Stimulated activated CD4-positive, alpha-beta T cell treated with anti-CD3 and anti-CD28 coated beads, Interleukin-2, amount 100 ng/mL, for 24 hours (primary cell): ENCODE measurements around the gene RAB36.

Experiments
- DNase-seq, 2 donors: peaks; one replicate each; pipeline ENCODE4 v3.0.0-alpha.2; 2020

The RAB36 gene

DNA sequence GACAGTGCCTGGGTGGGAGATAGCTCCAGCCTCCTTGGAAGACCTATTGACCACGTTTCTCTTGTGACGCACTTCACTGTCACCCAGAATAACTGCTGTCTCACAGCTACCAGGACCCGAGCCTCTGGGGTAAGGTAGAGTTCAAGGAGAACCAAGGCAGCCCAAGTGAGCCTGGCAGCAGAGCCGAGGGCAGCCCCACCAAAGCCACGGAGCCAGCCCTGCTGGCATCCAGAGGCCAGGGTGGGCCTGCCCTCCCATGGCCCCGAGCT, 36.3 kb upstream of the RAB36 start:
- no peak for DNase-seq

DNA sequence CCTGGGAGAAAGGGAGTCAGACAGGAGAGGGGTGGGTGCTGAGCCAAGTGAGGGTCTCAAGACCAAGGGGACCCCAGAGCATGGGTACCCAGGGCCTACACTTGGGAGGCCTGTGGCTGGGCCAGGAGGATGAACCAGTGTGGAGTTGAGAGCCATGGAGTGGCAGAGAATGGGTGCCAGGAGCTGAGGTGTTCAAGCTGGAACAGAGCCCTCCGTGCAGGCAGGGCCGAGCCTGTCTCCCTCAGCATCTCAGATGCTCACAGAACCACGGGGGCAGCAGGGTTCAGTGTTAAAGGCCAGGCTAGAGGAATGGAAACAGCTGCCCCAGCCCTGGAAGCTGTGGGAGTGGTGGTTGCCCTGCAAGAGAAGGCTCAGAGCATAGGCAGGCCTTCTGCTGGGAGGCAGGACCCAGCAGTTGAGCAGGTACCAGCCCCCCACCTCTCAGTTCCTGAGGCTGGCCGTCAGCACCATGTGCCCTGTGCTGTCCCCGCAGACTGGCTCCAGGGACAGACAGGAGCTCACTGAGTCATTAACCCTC, 35.8 kb upstream of the RAB36 start:
- DNase-seq = no peak

DNA sequence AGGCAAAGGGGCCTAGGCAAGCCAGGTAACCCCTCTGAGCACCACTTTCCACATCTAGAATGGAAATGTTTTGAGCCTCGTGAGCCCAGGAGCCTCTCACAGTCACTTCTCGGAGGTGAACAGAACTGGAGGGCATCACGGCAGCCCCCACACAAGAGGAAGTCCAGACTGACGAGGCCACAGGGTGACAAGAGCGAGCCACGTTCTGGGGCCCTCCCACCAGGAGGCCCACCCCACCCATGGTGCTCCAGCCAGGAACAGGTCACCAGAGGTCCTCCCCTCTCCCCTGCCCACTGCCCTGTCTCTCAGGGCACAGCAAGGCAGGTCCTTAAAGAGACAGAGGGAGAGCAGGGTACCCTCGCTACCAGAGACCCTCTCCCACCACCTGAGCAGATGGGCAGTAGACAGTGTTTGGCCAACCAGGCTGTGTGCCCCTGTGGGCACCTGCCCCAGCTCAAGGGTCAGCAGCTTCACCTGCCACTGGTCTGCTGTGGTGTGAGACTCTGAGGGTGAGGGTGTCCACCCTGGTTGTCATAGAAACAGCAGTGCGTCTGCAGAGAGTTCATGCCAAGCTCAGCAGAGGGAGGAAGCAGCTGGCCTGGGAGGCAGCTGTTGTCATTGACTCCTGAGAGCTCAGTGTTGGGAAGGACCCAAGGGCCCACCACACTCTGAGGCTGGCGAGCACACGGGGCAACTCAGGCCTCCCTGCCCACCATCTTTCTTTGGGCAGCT, 34.9 kb upstream of the RAB36 start:
- DNase-seq = no peak

DNA sequence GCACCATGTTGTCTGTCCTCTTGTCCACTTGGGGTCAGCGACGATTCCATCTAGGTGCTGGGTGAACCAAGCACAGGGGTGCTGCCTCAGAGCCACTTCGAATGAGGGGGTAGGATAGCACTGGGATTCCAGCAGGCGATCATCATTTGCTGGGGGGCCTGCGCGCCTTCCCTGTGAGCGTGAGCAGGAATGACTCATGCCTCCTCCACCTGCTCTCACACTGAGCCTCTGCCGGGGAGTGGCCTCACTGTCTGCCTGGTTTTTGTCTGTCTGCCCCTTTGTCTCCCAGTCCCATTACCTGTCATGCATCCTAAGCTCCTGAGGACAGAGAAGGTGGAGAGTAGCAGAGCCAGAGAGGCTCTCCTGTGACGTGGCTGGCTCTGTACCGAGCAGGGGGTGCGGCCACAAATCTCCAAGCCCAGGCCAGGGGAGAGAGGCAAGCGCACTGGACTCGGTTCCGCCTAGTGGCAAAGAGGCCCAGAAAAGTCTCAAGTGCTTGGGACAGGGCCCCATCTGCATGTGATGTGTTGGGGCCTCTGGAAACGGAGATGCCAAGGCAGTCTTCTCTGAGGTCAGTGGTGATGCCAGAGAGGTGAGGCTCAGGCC, 34.3 kb upstream of the RAB36 start:
- no peak for DNase-seq

DNA sequence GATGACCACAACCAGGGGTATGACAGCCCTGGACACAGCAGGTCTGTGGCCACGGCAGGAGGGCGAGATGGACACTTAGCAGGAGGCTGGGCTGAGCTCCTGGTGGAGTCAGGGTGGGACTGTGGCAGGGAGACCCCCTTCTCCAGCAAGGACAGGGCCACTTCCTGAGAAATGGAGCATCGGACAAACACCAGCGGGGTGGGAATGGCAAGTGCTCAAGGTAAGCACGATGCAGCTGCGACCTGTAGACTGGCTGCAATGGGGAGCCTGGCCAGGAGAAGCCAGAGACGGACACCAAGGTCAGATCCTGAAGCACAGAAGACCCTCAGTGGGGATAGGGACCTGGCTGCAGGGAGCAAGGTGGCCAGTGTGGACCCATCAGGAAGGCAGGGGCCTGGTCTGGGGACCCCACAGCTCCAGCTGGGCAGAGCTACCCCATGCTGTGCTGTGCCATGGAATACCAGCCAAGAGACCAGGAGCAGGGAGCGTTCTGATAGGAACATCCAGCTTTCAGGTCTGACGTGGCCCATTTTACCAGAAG, 32.7 kb upstream of the RAB36 start:
- DNase-seq = no peak

DNA sequence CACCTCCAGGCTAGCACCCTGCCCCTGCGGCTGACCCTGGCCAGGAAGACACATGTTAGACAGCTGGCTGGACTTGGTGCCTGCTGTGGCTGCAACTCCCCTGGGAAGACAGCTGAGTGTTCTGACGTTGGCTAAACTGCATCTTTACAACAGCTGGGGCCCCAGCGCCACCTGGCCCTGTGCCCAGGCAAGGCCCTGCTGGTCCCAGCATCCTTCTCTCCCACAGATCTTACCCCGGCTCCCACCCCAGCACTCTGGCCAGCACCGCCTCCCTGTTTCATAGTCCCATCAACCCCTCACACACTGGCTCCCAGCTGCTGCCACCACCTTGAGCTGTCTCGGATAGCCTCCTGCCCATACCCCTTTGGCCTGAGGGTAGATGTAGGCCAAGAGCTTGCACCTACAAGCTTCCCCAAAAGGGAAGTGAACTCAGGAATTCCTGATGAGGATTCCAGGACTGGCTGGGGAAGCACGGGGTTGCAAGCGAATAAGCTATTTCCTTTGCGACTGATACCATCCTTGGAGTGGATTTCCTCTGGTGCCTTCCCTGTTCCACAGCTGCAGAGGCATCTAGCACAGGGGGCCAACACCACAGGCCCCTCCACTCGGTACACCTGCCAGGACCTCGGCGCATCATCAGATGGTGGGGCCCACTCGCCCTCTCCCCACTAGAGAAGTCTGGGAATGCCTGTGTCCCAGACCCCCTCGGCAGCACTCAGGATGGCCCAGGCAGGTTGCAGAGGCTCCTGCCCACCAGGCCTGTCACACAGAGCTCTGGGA, 32.0 kb upstream of the RAB36 start:
- DNase-seq = no peak

DNA sequence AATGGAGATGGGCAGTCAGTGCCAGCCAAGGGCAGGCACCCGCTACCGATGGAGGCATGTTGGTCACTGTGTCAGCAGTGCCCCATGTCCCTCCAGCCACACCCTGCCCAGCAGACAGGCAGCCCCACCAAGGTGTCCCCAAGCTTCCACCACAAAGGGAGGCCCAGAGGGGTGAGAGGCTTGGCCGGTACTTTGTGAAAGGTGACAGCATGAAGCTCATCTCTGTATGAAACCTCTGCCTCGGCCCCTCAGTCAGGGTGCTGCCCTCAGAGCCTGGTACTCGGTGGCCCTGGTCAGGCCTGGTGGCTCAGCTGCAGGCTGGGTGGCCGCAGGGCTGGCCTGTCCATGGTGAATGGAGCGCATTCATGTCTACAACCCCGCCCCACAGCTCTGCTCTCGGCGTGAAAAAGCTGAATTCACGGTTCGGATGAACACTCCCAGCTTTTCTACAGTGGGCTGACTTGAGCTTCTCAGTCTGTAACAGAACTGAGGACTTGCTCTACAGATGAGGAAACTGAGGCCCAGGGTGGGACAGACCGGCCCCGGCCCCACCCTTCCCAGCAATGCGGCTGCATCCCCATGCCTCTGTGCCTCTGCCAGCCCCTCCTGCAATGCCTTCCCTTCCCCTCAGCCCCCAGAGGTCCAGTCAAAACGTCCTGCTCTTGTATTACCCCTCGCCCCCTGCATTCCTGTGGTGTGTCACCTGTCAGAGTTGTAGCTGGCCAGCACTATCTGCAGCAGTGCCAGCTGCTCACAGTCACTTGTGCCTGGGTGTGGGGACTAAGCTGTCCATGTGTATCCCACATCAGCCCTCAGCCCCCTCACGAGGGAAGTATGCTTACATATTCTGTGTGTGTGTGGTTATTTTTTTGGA, 31.2 kb upstream of the RAB36 start:
- no peak for DNase-seq

DNA sequence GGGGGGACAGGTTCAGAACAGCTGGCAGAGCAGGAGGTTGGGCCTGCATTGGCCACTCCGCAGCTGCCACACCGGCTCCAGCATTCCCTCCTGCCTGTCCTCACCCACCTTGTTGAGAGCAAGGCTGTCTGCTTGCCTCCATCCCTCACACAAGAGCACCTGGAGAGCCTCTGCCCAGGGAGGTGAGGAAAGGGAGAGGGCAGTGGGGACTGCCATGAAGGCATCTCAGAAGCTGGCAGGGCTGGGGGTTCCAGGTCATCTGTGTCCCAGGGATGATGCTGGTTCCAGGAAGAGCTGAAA, 30.6 kb upstream of the RAB36 start:
- DNase-seq = no peak

DNA sequence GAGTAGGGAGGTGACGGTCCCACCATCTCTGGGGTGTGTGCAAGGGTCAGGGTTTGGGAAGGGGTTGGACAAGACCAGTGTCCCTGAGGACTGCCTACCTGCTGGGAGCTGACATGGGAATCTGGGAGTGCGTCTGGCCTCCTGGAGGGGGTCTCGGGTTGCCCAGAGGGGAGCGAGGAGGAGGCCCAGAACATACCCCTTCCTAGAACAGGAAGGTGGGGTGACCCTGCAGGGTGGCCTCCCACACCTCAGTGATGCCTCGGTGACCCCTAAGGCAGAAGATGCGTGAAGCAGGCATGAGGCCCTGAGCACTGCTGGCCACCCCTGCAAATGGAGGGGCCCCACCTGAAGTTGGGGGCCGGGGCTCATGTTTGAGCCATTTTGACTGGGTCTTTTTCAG, 29.9 kb upstream of the RAB36 start:
- DNase-seq = no peak

DNA sequence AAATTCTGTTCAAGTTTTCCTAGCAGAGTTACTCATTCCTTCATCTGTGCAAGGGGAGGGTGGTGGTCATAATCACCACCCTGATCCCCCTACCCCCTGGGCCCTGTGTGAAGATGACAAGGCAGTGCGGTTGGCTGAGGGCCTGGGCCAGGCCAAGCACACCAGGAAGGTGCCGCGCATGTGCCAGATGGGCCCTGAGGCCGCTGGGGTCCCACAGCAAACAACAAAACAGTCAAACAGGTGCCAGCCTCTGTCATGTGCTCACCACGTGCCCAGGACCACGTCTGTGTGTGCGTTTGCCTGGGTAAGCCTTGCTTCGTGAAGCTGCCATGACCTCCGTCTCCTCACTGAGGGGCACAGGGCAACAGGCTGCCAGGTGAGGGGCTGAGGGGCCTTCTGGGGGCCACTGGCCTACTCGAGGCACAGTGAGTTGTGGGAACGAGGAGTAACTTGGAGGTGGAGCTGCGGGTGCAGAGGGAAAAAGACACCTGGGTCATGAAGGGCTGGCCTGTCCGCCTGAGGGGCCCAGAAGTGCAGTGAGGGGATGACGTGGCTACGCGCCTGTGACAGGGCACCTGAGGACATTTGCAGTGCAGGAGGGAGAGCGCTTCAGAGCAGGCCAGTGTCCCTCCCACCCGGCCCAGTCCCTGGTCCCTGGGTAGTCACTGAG, 29.3 kb upstream of the RAB36 start:
- DNase-seq = no peak

DNA sequence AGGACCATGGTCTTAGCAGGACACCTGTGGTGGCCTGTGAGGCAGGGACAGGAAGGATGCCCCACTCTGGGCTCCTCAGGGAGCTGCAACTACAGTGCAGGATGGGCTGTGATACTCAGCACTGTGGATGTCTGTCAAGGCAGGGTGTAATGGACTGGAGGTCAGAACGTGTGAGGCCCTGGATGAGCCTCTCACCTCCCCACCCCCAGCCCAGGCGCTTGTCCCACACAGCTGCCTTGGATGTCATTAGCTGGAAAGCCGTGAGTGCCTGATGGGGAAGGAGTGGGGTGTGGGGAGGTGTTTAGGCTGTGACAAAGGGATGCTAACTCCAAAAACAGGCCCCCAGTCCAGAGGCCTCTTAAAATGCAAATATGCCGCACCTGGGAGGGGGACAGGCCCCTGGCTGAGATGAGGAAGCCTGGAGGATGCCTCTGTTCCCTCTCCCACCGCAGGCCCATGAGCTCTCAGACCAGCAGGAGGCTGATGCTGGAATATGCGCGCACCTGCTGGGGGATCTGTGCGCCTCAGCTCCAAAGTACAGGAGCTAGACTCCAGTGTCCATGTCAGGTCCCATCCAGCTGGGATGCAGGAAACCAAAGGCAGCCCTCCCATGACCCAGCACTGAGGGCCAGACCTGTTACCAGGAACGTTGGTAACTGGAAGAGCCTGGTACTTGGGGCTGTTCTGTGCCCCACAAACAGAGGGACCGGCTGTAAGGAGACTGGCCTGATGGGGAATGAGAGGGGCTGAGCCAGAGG, 28.6 kb upstream of the RAB36 start:
- DNase-seq = no peak

DNA sequence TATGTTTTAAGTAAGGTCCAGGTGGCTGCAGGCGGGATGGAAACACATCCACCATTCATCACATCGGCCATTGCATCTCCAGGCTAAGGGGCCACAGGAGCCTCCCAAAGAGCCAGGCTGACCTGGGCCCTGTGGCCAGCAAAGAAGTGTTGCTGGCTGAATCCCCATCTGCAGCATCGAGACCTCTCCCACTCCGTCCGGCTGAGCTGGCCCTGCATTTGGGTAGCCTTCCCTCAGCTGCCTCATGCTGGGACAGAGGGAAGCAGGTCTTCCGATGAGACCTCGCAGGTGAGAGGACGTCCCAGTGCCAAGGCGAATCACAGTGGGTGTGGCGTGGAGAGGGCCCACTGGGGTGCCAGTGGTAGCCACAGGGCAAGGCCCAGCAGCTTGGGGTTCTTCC, 28.0 kb upstream of the RAB36 start:
- no peak for DNase-seq

DNA sequence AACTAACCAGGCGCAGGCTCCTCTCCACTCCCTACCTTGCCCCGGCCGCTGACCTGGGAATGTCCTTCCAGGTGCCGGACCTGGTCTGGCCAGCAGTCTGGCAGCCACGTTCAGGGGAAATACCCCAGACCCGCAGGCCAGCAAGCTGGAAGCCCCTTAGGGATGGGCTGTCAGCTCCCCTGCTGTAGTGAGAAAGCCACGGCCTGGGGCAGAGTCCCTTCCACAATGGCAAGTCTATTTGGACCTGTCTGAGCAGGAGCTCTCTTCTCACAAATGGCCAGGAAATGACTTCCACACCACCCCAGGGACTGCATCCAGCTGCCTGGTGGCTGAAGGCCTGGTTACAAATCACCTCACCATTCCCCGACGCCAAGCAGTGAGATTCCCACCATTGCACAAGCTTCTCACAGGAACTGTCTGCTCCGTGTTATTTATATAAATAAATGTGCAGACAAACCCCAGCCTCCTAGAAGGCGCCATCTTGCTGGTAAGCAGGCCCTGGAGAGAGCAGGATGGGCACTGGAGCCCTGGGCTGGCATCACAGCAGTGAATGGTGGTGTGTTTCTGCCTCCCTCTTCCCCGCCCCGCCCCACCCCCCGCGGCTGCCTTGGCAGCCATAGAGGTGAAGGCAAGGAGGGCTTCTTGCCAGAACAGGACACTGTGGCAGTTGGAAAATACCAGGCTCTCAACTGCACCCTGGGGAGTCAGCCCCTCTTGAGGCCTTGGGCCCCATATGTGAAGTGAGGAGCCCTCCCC, 27.2 kb upstream of the RAB36 start:
- DNase-seq = no peak

DNA sequence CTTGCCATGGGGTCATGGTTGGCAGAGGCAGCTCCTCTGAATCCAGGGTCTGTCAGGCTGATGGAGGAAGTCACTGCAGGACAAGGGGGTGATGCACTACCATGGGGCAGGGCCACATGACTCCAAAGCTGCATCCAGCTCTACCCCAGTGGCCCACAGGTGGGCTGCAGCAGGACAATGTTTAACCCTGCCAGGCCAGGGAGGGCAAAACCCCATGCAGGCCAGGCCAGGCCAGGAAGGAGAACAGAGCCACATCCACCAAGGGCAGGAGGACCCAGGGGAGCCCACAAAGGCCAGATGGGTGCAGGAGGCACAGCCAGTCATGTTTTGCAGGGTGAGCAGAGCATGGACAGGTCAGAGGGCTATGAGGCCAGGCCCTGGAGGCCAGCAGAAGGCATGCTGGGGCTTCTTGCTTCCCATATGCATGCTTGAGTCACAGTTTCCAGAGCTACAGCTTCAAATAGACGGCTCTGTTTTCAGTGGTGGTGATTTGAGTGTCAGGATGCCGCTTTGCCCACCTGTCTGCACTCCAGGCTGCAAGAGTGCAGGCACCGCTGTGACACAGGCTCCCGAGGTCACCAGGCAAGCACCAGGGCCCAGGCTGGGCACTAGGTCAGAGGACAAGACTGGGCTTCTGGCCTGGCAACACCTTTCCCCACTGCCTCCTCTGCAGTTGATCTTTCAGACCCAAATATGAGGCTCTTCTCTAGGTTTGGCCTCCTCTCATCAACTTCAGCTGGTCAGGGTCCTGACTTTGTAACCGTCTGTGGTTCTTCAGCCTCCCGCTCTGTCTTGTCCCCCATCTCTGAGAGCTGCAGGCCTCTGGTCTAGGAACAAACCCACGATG, 26.4 kb upstream of the RAB36 start:
- DNase-seq = no peak

DNA sequence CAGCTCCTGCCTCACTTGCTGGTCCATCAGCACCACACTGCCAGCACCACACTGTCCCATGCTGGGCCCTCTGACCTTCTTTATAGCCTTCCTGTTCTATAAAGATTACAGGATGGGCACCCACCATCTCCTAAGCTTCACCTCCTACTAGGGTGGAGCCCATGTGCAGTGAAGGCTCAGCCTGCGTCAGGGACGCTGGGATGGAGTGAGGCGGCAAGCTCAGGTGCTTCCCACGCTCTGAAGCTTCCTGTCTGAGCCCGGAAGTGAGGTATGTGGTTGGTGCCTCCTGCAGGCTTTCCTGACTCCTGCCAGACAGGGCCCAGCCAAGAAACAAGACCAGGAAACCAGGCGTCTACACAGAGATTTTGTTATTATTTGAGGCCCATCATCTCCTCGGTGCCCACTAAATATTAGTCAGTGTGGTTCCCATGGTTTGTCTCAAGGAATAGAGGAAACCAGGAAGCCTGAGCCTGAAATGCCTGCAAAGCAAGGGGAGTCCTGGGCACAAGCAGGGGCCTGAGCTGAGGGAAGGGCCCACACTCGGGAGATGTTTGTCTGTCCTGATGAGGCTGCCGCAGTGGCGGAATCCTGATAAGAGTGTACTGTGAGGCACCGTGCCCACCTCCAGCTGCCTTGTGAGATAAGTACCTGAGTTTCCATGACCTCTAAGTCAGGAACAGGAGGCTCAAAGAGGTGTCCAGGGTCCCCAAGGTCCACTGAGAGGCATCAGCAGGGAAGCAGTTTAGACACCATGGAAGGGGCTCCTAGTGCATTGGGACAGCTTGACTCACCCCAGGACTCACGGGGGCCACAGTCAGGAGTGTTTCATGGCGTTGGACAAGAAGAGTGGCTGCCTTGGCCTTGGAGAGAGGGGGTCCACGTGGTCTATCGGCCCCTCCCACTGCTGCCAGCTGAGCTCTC, 25.5 kb upstream of the RAB36 start:
- peak; percentile 62 to 66 for DNase-seq

DNA sequence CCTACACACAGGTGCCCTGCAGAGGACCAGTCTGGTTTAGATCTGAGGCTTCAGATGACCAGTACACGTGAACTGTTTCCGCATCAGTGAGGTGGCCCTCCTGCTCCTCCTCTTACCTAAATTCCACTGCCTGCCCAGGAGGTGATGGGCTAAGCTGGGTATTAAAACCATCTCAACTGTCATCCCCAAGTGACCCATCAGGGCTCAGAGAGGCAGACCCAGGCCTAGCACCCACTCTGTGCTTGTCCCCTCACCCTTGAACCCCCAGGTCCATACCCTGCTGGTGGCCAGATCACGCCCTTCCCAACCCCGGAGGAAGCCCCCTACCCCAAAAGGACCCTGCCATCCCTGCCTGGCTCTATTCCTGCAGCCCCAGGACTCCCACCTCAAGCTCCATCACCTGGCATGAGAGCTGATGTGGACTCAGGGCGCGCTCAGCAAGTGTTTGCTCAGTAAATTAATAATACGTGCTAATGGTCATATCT, 24.8 kb upstream of the RAB36 start:
- DNase-seq = no peak

DNA sequence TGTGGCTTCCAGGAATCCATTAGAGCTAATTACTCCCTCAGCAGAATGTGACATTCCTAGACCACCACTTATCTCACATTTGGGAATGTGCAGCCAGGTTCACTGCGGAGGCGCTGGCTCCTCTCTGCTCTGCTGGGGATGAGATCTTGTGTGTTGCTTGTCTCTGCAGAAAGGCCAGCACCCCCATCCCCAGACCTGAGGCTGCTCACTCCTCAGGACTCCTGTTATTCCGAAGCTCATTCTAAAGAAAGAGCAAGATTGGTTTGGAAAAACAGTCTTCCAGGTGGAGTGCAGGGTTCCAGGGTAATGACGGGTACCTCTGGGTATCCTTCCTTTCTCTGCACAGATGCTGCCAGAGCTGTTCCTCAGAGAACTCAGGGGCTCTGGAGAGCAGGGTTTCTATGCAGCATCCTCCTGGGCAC, 24.3 kb upstream of the RAB36 start:
- no peak for DNase-seq

DNA sequence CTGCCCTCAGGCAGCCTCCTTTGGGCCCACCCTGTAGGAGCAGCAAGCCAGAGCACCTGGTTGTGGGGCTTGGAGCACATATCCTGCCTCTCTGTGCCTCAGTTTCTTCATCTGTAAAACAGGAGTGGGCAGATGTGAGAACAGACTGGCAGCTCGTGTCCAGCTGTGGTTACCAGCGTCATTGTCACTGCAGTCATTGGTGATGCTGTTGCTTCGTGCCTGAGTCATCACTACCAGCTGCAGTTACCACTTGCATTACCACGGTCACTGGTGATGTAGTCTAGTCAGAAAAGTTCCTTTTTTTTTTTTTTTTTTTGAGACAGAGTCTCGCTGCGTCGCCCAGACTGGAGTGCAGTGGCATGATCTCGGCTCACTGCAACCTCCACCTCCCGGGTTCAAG, 23.9 kb upstream of the RAB36 start:
- DNase-seq = no peak
